Gastrocnemius medialis (tissue), 4 donors: Measurements from ENCODE around the gene DIO3. TPM values are rescaled to one million over a fixed set of nuclear protein-coding genes. Genes with fewer than 3 reads are reported as not detected.

Source experiments
- ATAC-seq, 2 donors: fragments of 150-250 bp; one replicate each; pipeline ENCODE4 v1.9.1; 2016
- DNase-seq, 2 donors: peaks; one replicate each; pipeline ENCODE4 v3.0.0-alpha.2; 2019
- H3K27ac ChIP-seq, 4 donors: fragments of 200-600 bp; sonication (generic); 1 replicate in 1 of 4; 2 replicates in 3 of 4; pipeline ENCODE4 v1.5.1; 2016 to 2018; ENCODE audit warnings: mild to moderate bottlenecking in 2 of 4, moderate library complexity in 1 of 4
- H3K27me3 ChIP-seq, 3 donors: fragments of 200-600 bp; sonication (generic) in 2 of 3; 1 replicate in 1 of 3; 2 replicates in 2 of 3; pipeline versions ENCODE4 v1.5.1 to v1.6.0; 2016 to 2019; ENCODE audit warnings: mild to moderate bottlenecking in 1 of 3, moderate library complexity in 1 of 3
- H3K36me3 ChIP-seq, 2 donors: fragments of 200-600 bp; sonication (generic) in 1 of 2; one replicate each; pipeline ENCODE4 v1.5.1; 2017 to 2018
- H3K4me1 ChIP-seq, 2 donors: fragments of 200-600 bp; sonication (generic) in 1 of 2; one replicate each; pipeline ENCODE4 v1.5.1; 2016 to 2017; ENCODE audit warnings: mild to moderate bottlenecking in 2 of 2
- H3K4me3 ChIP-seq, 4 donors: fragments of 200-600 bp; sonication (generic) in 3 of 4; 1 replicate in 1 of 4; 2 replicates in 3 of 4; pipeline ENCODE4 v1.5.1; 2016 to 2019; ENCODE audit warnings: mild to moderate bottlenecking in 2 of 4
- H3K9me3 ChIP-seq, 3 donors: fragments of 200-600 bp; sonication (generic) in 2 of 3; 1 replicate in 1 of 3; 2 replicates in 2 of 3; pipeline ENCODE4 v1.5.1; 2016 to 2019
- CTCF ChIP-seq, 5 experiments: fragments of 450-650 bp in 3 of 5; fragments of 200-600 bp in 2 of 5; sonication (generic) in 2 of 5; IDR thresholded peaks in 4 of 5; conservative IDR thresholded peaks in 1 of 5; 1 replicate in 4 of 5; 2 replicates in 1 of 5; pipeline ENCODE4 v1.5.1; 2016 to 2019; ENCODE audit warnings: antibody characterized with exemption in 5 of 5, mild to moderate bottlenecking in 3 of 5, moderate library complexity in 3 of 5
- POLR2A ChIP-seq, 2 donors: fragments of 450-650 bp; IDR thresholded peaks; one replicate each; pipeline ENCODE4 v1.6.1; 2017; ENCODE audit warnings: antibody characterized with exemption in 2 of 2, mild to moderate bottlenecking in 2 of 2, moderate library complexity in 2 of 2
- in situ Hi-C, 4 donors: fragments of 200-750 bp; cut with MboI; loops; one replicate each; pipeline versions ENCODE4 v1.15.0 to v1.8.0; 2017; ENCODE audit warnings: low sequenced_read_pairs in 4 of 4
- intact Hi-C: fragments of 100-400 bp; cut with DNase I; formaldehyde crosslinking; loops from one replicate; pipeline ENCODE4 v1.15.1; 2023; ENCODE audit warnings: low total_unique reads
- total RNA-seq, 4 donors: library from RNA; depleted of rRNA; stranded (reverse); fragments of >200 nt; gene quantifications; one replicate each; pipeline versions ENCODE4 v1.1.0 to v1.2.3, GENCODE V29; 2016

The DIO3 gene
- total RNA-seq, 4 donors from 2014 or later = 1.0 to 2.3 (median 1.0) TPM; not detected in 1

- intact Hi-C loops = no loop called here
- in situ Hi-C loops = no loop called here
- H3K27ac ChIP-seq = no peak overlapping the region
- no peaks in the 10 kb centered on the region for H3K27me3 ChIP-seq
- DNase-seq = no peak
- no peaks in the 10 kb centered on the region for H3K4me1 ChIP-seq
- no peaks in the 10 kb centered on the region for H3K9me3 ChIP-seq
- ATAC-seq = no peak
- TF ChIP-seq CTCF (IDR thresholded peaks at IDR 0.05 in 4 of 5, conservative IDR thresholded peaks at IDR 0.05 in 1 of 5) (no peak), POLR2A (IDR thresholded peaks at IDR 0.05) (no peak)
- H3K36me3 ChIP-seq = no peaks in the 10 kb centered on the region
- H3K4me3 ChIP-seq = no peak overlapping the region
Measured at GRCh38 chr14:101534198-101534597, 27.1 kb upstream of the DIO3 start.

- Histone ChIP-seq H3K4me1 (no peaks in the 10 kb centered on the region), H3K27ac (no peak overlapping the region), H3K9me3 (no peaks in the 10 kb centered on the region), H3K27me3 (no peaks in the 10 kb centered on the region), H3K4me3 (no peak overlapping the region), H3K36me3 (no peaks in the 10 kb centered on the region)
- intact Hi-C loops = no loop called here
- TF ChIP-seq CTCF (IDR thresholded peaks at IDR 0.05 in 4 of 5, conservative IDR thresholded peaks at IDR 0.05 in 1 of 5) (no peak), POLR2A (IDR thresholded peaks at IDR 0.05) (no peak)
- no peak for DNase-seq
- in situ Hi-C loops = no loop called here
- no peak for ATAC-seq
Measured at GRCh38 chr14:101535232-101535631, 26.1 kb upstream of the DIO3 start.

- Histone ChIP-seq H3K27me3 (no peaks in the 10 kb centered on the region), H3K27ac (no peak overlapping the region), H3K36me3 (no peaks in the 10 kb centered on the region), H3K9me3 (no peaks in the 10 kb centered on the region), H3K4me1 (no peaks in the 10 kb centered on the region), H3K4me3 (no peak overlapping the region)
- intact Hi-C loops = no loop called here
- DNase-seq = no peak
- ATAC-seq = no peak
- TF ChIP-seq POLR2A (IDR thresholded peaks at IDR 0.05) = no peak
- no peak for TF ChIP-seq CTCF (IDR thresholded peaks at IDR 0.05 in 4 of 5, conservative IDR thresholded peaks at IDR 0.05 in 1 of 5)
- in situ Hi-C loops = no loop called here
Measured at GRCh38 chr14:101535701-101536207, 25.5 kb upstream of the DIO3 start.

- Histone ChIP-seq H3K27ac (no peak overlapping the region), H3K36me3 (no peaks in the 10 kb centered on the region), H3K4me1 (no peaks in the 10 kb centered on the region), H3K9me3 (no peaks in the 10 kb centered on the region), H3K27me3 (no peaks in the 10 kb centered on the region), H3K4me3 (no peak overlapping the region)
- intact Hi-C loops (no loop called here), in situ Hi-C loops (no loop called here)
- ATAC-seq = no peak
- no peak for DNase-seq
- TF ChIP-seq POLR2A (IDR thresholded peaks at IDR 0.05) (no peak), CTCF (IDR thresholded peaks at IDR 0.05 in 4 of 5, conservative IDR thresholded peaks at IDR 0.05 in 1 of 5) (no peak)
Measured at GRCh38 chr14:101537286-101537685, 24.0 kb upstream of the DIO3 start.

- H3K27ac ChIP-seq = no peak overlapping the region
- ATAC-seq (no peak), DNase-seq (no peak)
- no peak overlapping the region for H3K4me3 ChIP-seq
- no peaks in the 10 kb centered on the region for H3K4me1 ChIP-seq
- no peaks in the 10 kb centered on the region for H3K27me3 ChIP-seq
- in situ Hi-C loops = no loop called here
- TF ChIP-seq POLR2A (IDR thresholded peaks at IDR 0.05) = no peak
- no peak for TF ChIP-seq CTCF (IDR thresholded peaks at IDR 0.05 in 4 of 5, conservative IDR thresholded peaks at IDR 0.05 in 1 of 5)
- H3K36me3 ChIP-seq = no peaks in the 10 kb centered on the region
- intact Hi-C loops = no loop called here
- no peaks in the 10 kb centered on the region for H3K9me3 ChIP-seq
Measured at GRCh38 chr14:101538878-101539277, 22.4 kb upstream of the DIO3 start.
